ENCODE results near the gene PLA2G6. TPM values are rescaled to one million over a fixed set of nuclear protein-coding genes. Genes with fewer than 3 reads are reported as not detected.
"Not testable (repeated sequence)": the region's sequence is repeated elsewhere in the genome, so short reads cannot be mapped to it uniquely, and the experiment has no call there.

PLA2G6 gene
- total RNA-seq, 4 donors from 2014 or later = 12.9 to 24.2 (median 14.2) TPM

- intact Hi-C loops (cut with DNase I) = no loop called here
- TF ChIP-seq POLR2A (IDR thresholded peaks at IDR 0.05) = no peak
- no peak for TF ChIP-seq CTCF (IDR thresholded peaks at IDR 0.05)
- H3K4me3 ChIP-seq = no peak overlapping the region
- DNase-seq = no peak
- H3K9me3 ChIP-seq = no peaks in the 10 kb centered on the region
- peaks cover 0 to 12% (median 0%) of the 10 kb centered on the region in 3 donors for H3K4me1 ChIP-seq
- H3K27me3 ChIP-seq = no peaks in the 10 kb centered on the region
- no peaks in the 10 kb centered on the region for H3K36me3 ChIP-seq
- 14 to 53% methylated on average over 1 to 4 of the region's 4 CpGs for WGBS, 2 donors
- H3K27ac ChIP-seq = no peak overlapping the region
These were observed 27.6 kb downstream of the PLA2G6 start for GRCh38 chr22:38153821-38154562.

GRCh38 chr22:38151126-38151500 is 30.5 kb downstream of the PLA2G6 start:
- Histone ChIP-seq H3K27me3 (no peaks in the 10 kb centered on the region), H3K27ac (peak overlapping the region in 1 of 4 donors; percentile 15), H3K4me1 (peaks cover 0 to 13% (median 0%) of the 10 kb centered on the region in 3 donors), H3K36me3 (no peaks in the 10 kb centered on the region), H3K4me3 (no peak overlapping the region), H3K9me3 (no peaks in the 10 kb centered on the region)
- intact Hi-C loops (cut with DNase I) = no loop called here
- no peak for TF ChIP-seq POLR2A (IDR thresholded peaks at IDR 0.05)
- TF ChIP-seq CTCF (IDR thresholded peaks at IDR 0.05) = no peak
- 80 to 89% methylated on average over 6 to 8 of the region's 8 CpGs for WGBS, 2 donors
- no peak for DNase-seq

- WGBS, 2 donors = 71 to 74% methylated on average over 4 to 5 of the region's 5 CpGs
- Histone ChIP-seq H3K27ac (no peak overlapping the region), H3K4me1 (peaks cover 0 to 14% (median 0%) of the 10 kb centered on the region in 3 donors), H3K27me3 (no peaks in the 10 kb centered on the region), H3K36me3 (peaks cover 0 to under 1% (median 0%) of the 10 kb centered on the region in 3 donors), H3K9me3 (no peaks in the 10 kb centered on the region), H3K4me3 (no peak overlapping the region)
- DNase-seq = no peak
- intact Hi-C loops (cut with DNase I) = no loop called here
- TF ChIP-seq POLR2A (IDR thresholded peaks at IDR 0.05) (no peak), CTCF (IDR thresholded peaks at IDR 0.05) (no peak)
These were observed 33.4 kb downstream of the PLA2G6 start for GRCh38 chr22:38148245-38148644.

- H3K4me1 ChIP-seq = peaks cover 0 to 14% (median 0%) of the 10 kb centered on the region in 3 donors
- 58 to 83% methylated on average over 3 of the region's 3 CpGs for whole genome bisulfite sequencing, 2 donors
- H3K4me3 ChIP-seq; H3K9me3 ChIP-seq; intact Hi-C loops (cut with DNase I); DNase-seq; H3K27me3 ChIP-seq: not testable (repeated sequence)
- H3K27ac ChIP-seq = peak overlapping the region in 3 of 4 donors; percentile 44 to 71 (median 70)
- peaks cover 0 to 18% (median 0%) of the 10 kb centered on the region in 3 donors for H3K36me3 ChIP-seq
These were observed 35.5 kb downstream of the PLA2G6 start for GRCh38 chr22:38146166-38146565.

- no peak overlapping the region for H3K4me3 ChIP-seq
- DNase-seq = no peak
- peaks cover 0 to 10% (median 0%) of the 10 kb centered on the region in 3 donors for H3K4me1 ChIP-seq
- intact Hi-C loops (cut with DNase I) = no loop called here
- no peaks in the 10 kb centered on the region for H3K27me3 ChIP-seq
- H3K36me3 ChIP-seq = peaks cover 0 to 39% (median 0%) of the 10 kb centered on the region in 3 donors
- no peak overlapping the region for H3K27ac ChIP-seq
- TF ChIP-seq CTCF (IDR thresholded peaks at IDR 0.05) (no peak), POLR2A (IDR thresholded peaks at IDR 0.05) (no peak)
- no peaks in the 10 kb centered on the region for H3K9me3 ChIP-seq
- WGBS, 2 donors = 80% methylated on average over 1 of the region's 5 CpGs; no CpG with 5 or more reads in 1 of the 2 donors
These were observed 37.6 kb downstream of the PLA2G6 start for GRCh38 chr22:38144025-38144405.

All from esophagus squamous epithelium (tissue), 5 donors.